GM19395 (cell line): ENCODE data around the gene PRKAG3.

Source experiments
- ATAC-seq: cut with Tn5 transposase; IDR thresholded peaks from one replicate; pipeline ENCODE4 v1.9.1; 2021; ENCODE audit warnings: mild to moderate bottlenecking, moderate library complexity; ENCODE audit not compliant: unreplicated experiment

Gene PRKAG3

GRCh38 chr2:218831378-218831990 is at the start of gene PRKAG3:
TSS of gene PRKAG3 (minus strand) at chr2:218831803.
- no peak for ATAC-seq

GRCh38 chr2:218880859-218881594 is 49.4 kb upstream of the PRKAG3 start:
- no peak for ATAC-seq

- peak; percentile 68 for ATAC-seq
These were observed 48.7 kb upstream of the PRKAG3 start, which contains the start of gene WNT10A for GRCh38 chr2:218880102-218880858. TSS of gene WNT10A (plus strand) at chr2:218880852. CDS start at chr2:218880996, 144 bp downstream.

- ATAC-seq, result no peak
These were observed 48.1 kb upstream of the PRKAG3 start for GRCh38 chr2:218879776-218880101.

GRCh38 chr2:218878926-218879761 is 47.5 kb upstream of the PRKAG3 start:
- ATAC-seq, result peak; percentile 1

- no peak for ATAC-seq
These were observed 46.9 kb upstream of the PRKAG3 start for GRCh38 chr2:218878486-218878885.

GRCh38 chr2:218877891-218878290 is 46.3 kb upstream of the PRKAG3 start:
- ATAC-seq, result no peak

GRCh38 chr2:218877331-218877730 is 45.7 kb upstream of the PRKAG3 start:
- no peak for ATAC-seq

GRCh38 chr2:218876562-218877219 is 45.1 kb upstream of the PRKAG3 start:
- ATAC-seq, result no peak

GRCh38 chr2:218875692-218876246 is 44.2 kb upstream of the PRKAG3 start:
- no peak for ATAC-seq

GRCh38 chr2:218873359-218874194 is 42.0 kb upstream of the PRKAG3 start:
- no peak for ATAC-seq

- ATAC-seq, result no peak
These were observed 41.2 kb upstream of the PRKAG3 start for GRCh38 chr2:218872645-218873358.

GRCh38 chr2:218871345-218872302 is 40.0 kb upstream of the PRKAG3 start:
- ATAC-seq, result no peak

- no peak for ATAC-seq
These were observed 39.4 kb upstream of the PRKAG3 start for GRCh38 chr2:218870984-218871344.

GRCh38 chr2:218869064-218869463 is 37.5 kb upstream of the PRKAG3 start:
- ATAC-seq, result no peak

GRCh38 chr2:218867900-218868299 is 36.3 kb upstream of the PRKAG3 start:
- ATAC-seq, result no peak

GRCh38 chr2:218865999-218866398 is 34.4 kb upstream of the PRKAG3 start:
- no peak for ATAC-seq

GRCh38 chr2:218865396-218865795 is 33.8 kb upstream of the PRKAG3 start:
- ATAC-seq, result no peak
